Hepatocyte (in vitro differentiated cells): Measurements from ENCODE around the gene RPUSD3. TPM values are rescaled to one million over a fixed set of nuclear protein-coding genes. Genes with fewer than 3 reads are reported as not detected.

Experiments used
- DNase-seq: peaks from one replicate; pipeline ENCODE4 v3.0.0-alpha.2; 2016; ENCODE audit warnings: low spot score
- H2AFZ ChIP-seq: fragments of 200-600 bp; sonication (generic); 2 replicates; pipeline ENCODE4 v1.6.0; 2016; ENCODE audit warnings: antibody characterized with exemption, mild to moderate bottlenecking
- H3K27ac ChIP-seq: fragments of 200-600 bp; sonication (generic); 2 replicates; pipeline ENCODE4 v1.5.1; 2016; ENCODE audit warnings: mild to moderate bottlenecking
- H3K27me3 ChIP-seq: fragments of 200-600 bp; sonication (generic); 2 replicates; pipeline ENCODE4 v1.6.1; 2016
- H3K36me3 ChIP-seq: fragments of 200-600 bp; sonication (generic); replicated peaks from 2 replicates; pipeline ENCODE4 v1.5.1; 2016; ENCODE audit warnings: low read depth; ENCODE audit not compliant: insufficient read depth
- H3K4me1 ChIP-seq: fragments of 200-600 bp; sonication (generic); 2 replicates; pipeline ENCODE4 v1.5.1; 2016; ENCODE audit warnings: mild to moderate bottlenecking, moderate library complexity; ENCODE audit not compliant: insufficient read depth
- H3K4me2 ChIP-seq: fragments of 200-600 bp; sonication (generic); 2 replicates; pipeline ENCODE4 v1.6.0; 2016
- H3K4me3 ChIP-seq: fragments of 200-600 bp; sonication (generic); 2 replicates; pipeline ENCODE4 v1.5.1; 2016; ENCODE audit warnings: mild to moderate bottlenecking
- H3K79me2 ChIP-seq: fragments of 200-600 bp; sonication (generic); 2 replicates; pipeline ENCODE4 v1.6.0; 2017; ENCODE audit warnings: mild to moderate bottlenecking
- H3K9me2 ChIP-seq: fragments of 200-600 bp; sonication (generic); replicated peaks from 2 replicates; pipeline ENCODE4 v1.6.0; 2017; ENCODE audit warnings: mild to moderate bottlenecking; ENCODE audit not compliant: insufficient read depth
- H3K9me3 ChIP-seq: fragments of 200-600 bp; sonication (generic); 2 replicates; pipeline ENCODE4 v1.5.1; 2016; ENCODE audit warnings: low read depth, mild to moderate bottlenecking
- H4K20me1 ChIP-seq: fragments of 200-600 bp; sonication (generic); 2 replicates; pipeline ENCODE4 v1.6.0; 2016; ENCODE audit warnings: mild to moderate bottlenecking; ENCODE audit not compliant: insufficient read depth, poor library complexity, severe bottlenecking
- CTCF ChIP-seq: fragments of 200-600 bp; sonication (generic); IDR thresholded peaks from 2 replicates; pipeline ENCODE4 v1.5.1; 2016; ENCODE audit warnings: antibody characterized with exemption, mild to moderate bottlenecking; ENCODE audit not compliant: poor library complexity
- EZH2 ChIP-seq: fragments of 200-600 bp; sonication (generic); IDR thresholded peaks from 2 replicates; pipeline ENCODE4 v1.6.1; 2016; ENCODE audit warnings: antibody characterized with exemption, mild to moderate bottlenecking, borderline replicate concordance
- EZH2phosphoT487 ChIP-seq: fragments of 200-600 bp; sonication (generic); IDR thresholded peaks from one replicate; pipeline ENCODE4 v1.6.1; 2018; ENCODE audit warnings: antibody characterized with exemption, mild to moderate bottlenecking, low read depth, moderate library complexity; ENCODE audit not compliant: unreplicated experiment, severe bottlenecking
- WGBS: methylation state at CpG from one replicate; pipeline ENCODE4 v1.1.6; 2016; ENCODE audit warnings: low lambda C conversion rate; ENCODE audit errors: missing lambda C conversion rate; 5-methylcytosine and 5-hydroxymethylcytosine counted together
- polyA plus RNA-seq: library from polyadenylated mRNA; unstranded; fragments of >200 nt; fragmentation: Nextera tagmentation; extraction: Ambion mirVana; gene quantifications from 2 replicates; pipeline ENCODE4 v1.2.1, GENCODE V29; 2016
- total RNA-seq: library from RNA; depleted of rRNA; stranded (reverse); fragments of >200 nt; gene quantifications from 2 replicates; pipeline ENCODE4 v1.2.3, GENCODE V29; 2014

RPUSD3 gene
- total and polyA plus RNA-seq, 2 experiments from 2014 or later = 37.4 to 74.7 TPM

- no peaks in the 10 kb centered on the region for H3K27me3 ChIP-seq
- H3K36me3 ChIP-seq = no peaks in the 10 kb centered on the region
Measured at GRCh38 chr3:9828801-9829755, 14.7 kb downstream of the RPUSD3 start.

GRCh38 chr3:9826815-9827573, 16.8 kb downstream of the RPUSD3 start:
- Histone ChIP-seq H2AFZ (no peak overlapping the region), H3K9me2 (no peaks in the 10 kb centered on the region), H3K4me1 (no peaks in the 10 kb centered on the region), H3K9me3 (no peaks in the 10 kb centered on the region), H3K79me2 (no peaks in the 10 kb centered on the region), H3K4me2 (no peak overlapping the region), H3K27me3 (no peaks in the 10 kb centered on the region), H4K20me1 (no peaks in the 10 kb centered on the region), H3K4me3 (no peak overlapping the region), H3K36me3 (no peaks in the 10 kb centered on the region), H3K27ac (no peak overlapping the region)
- TF ChIP-seq CTCF (peak; percentile 29), EZH2 (no peak)
- 83% methylated on average over 20 of the region's 20 CpGs for WGBS
- no peak for DNase-seq

More at GRCh38 chr3:9828801-9829755, 14.7 kb downstream of the RPUSD3 start:
- TF ChIP-seq EZH2 = no peak
- TF ChIP-seq CTCF = no peak
- TF ChIP-seq EZH2phosphoT487 = no peak
- Histone ChIP-seq H3K27ac (no peak overlapping the region), H3K9me2 (no peaks in the 10 kb centered on the region), H3K79me2 (no peaks in the 10 kb centered on the region), H3K4me1 (no peaks in the 10 kb centered on the region), H3K4me3 (no peak overlapping the region), H3K9me3 (no peaks in the 10 kb centered on the region), H4K20me1 (no peaks in the 10 kb centered on the region), H3K4me2 (no peak overlapping the region), H2AFZ (no peak overlapping the region)
- DNase-seq = no peak
- 96% methylated on average over 14 of the region's 17 CpGs for WGBS

- no peaks in the 10 kb centered on the region for H3K36me3 ChIP-seq
- no peak overlapping the region for H3K27ac ChIP-seq
- H3K9me3 ChIP-seq = no peaks in the 10 kb centered on the region
- 84% methylated on average over 14 of the region's 14 CpGs for WGBS
- H3K4me1 ChIP-seq = no peaks in the 10 kb centered on the region
- no peaks in the 10 kb centered on the region for H3K27me3 ChIP-seq
- TF ChIP-seq EZH2phosphoT487 (no peak), CTCF (no peak), EZH2 (no peak)
- no peak overlapping the region for H3K4me2 ChIP-seq
- H3K79me2 ChIP-seq = no peaks in the 10 kb centered on the region
- H3K9me2 ChIP-seq = no peaks in the 10 kb centered on the region
- no peak for DNase-seq
- H4K20me1 ChIP-seq = no peaks in the 10 kb centered on the region
- H2AFZ ChIP-seq = no peak overlapping the region
- H3K4me3 ChIP-seq = no peak overlapping the region
Measured at GRCh38 chr3:9825451-9826040, 18.3 kb downstream of the RPUSD3 start.
